IgD-negative memory B cell (primary cell): Measurements from ENCODE around the gene DNAAF6. TPM values are rescaled to one million over a fixed set of nuclear protein-coding genes. Genes with fewer than 3 reads are reported as not detected.
A peak's percentile ranks its signal among the peaks of the same experiment; 100 is the strongest.
"Not testable (repeated sequence)": the region's sequence is repeated elsewhere in the genome, so short reads cannot be mapped to it uniquely, and the experiment has no call there.

Experiments used
- H3K27ac Mint-ChIP-seq, 3 donors: one replicate each; pipeline ENCODE4 v1.8.0; 2020 to 2022; ENCODE audit warnings: mild to moderate bottlenecking in 3 of 3, mixed read lengths in 3 of 3, moderate library complexity in 1 of 3
- H3K27me3 Mint-ChIP-seq: one replicate; pipeline ENCODE4 v1.8.0; 2021; ENCODE audit warnings: mixed read lengths
- H3K36me3 Mint-ChIP-seq: one replicate; pipeline ENCODE4 v1.8.0; 2020; ENCODE audit warnings: mild to moderate bottlenecking, mixed read lengths
- H3K4me1 Mint-ChIP-seq, 3 donors: one replicate each; pipeline ENCODE4 v1.8.0; 2020 to 2022; ENCODE audit warnings: mixed read lengths in 3 of 3, mild to moderate bottlenecking in 1 of 3
- H3K4me3 Mint-ChIP-seq, 4 donors: one replicate each; pipeline ENCODE4 v1.8.0; 2020 to 2022; ENCODE audit warnings: mild to moderate bottlenecking in 4 of 4, mixed read lengths in 4 of 4, moderate library complexity in 3 of 4
- H3K9me3 Mint-ChIP-seq, 3 donors: one replicate each; pipeline ENCODE4 v1.8.0; 2020 to 2021; ENCODE audit warnings: mixed read lengths in 3 of 3, mild to moderate bottlenecking in 1 of 3
- polyA plus RNA-seq: library from polyadenylated mRNA; unstranded; fragments of 300-500 nt; fragmentation: Illumina TruSeq; gene quantifications from one replicate; pipeline ENCODE4 v1.2.3, GENCODE V29; 2021

DNAAF6 gene
- not detected for polyA plus RNA-seq

DNA sequence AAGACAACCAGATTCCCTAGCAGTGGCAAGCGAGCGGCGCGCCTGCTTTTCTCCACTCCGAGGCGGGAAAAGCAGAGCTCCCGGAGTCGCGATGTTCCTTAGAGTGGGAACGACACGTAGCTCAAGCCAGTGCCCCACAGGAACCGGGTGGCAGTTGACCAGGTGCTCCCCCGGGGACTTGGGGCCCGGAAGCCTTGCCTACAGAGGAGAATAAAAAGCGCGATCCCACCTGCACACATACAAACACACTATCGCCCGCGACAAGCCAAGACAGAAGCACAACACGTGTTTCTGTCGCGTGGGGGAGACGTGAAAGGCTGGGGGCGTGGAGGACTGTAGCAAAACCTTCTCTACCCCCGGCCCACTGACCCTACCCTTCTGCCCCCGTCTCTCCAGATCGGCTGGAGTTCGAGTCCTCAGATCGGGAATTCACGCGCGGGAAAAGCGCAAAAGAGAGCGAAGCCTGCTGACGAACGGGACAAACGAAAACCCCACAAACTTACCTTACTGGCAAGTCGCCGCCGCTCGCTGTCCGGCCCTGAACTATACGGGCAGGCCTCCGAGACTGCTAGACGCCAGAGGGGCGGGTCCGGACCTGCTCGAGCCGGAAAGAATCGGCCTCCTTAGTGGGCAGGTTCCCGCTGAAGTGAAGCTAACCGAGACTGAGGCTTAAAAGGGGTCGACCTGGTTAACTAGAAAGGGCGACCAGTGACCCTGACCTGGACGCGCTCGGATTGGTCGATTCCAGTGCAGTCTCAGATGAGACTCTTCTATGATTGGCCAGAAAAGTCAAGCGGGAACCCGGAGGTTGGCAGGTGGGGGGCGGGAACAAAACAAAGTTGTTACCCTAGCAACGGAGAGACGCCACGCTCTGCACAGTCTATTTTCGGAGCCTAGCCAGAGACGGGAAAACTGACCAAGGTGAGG is at the start of gene DNAAF6, which contains the start of gene NUP62CL:
TSS of gene DNAAF6 (plus strand) at position 842 of the 927 bp plus-strand sequence. CDS start 6,265 bp downstream, outside the sequence.
TSS of gene NUP62CL (minus strand) at position 664 of the 927 bp plus-strand sequence. CDS start 31,287 bp downstream, outside the sequence.
- Mint-ChIP-seq H3K27ac (peak within 1 kb of the TSS; percentile 76 to 97 (median 93)), H3K9me3 (peaks cover 0 to 3% (median 0%) of the 10 kb centered on the region in 3 donors), H3K4me1 (peaks cover 0 to 8% (median 4%) of the 10 kb centered on the region in 3 donors), H3K36me3 (no peaks in the 10 kb centered on the region), H3K4me3 (peak within 1 kb of the TSS; percentile 85 to 96 (median 94)), H3K27me3 (peaks cover 2% of the 10 kb centered on the region)

GRCh38 chrX:107157618-107158017 is 48.8 kb upstream of the DNAAF6 start:
- H3K9me3 Mint-ChIP-seq, H3K4me1 Mint-ChIP-seq, H3K27ac Mint-ChIP-seq, H3K4me3 Mint-ChIP-seq, H3K27me3 Mint-ChIP-seq, H3K36me3 Mint-ChIP-seq: not testable (repeated sequence)

GRCh38 chrX:107167163-107167921 is 39.1 kb upstream of the DNAAF6 start:
- H3K4me1 Mint-ChIP-seq: no peaks in the 10 kb centered on the region
- H3K9me3 Mint-ChIP-seq: no peaks in the 10 kb centered on the region
- H3K4me3 Mint-ChIP-seq: no peak overlapping the region
- H3K36me3 Mint-ChIP-seq: no peaks in the 10 kb centered on the region
- peaks cover 1% of the 10 kb centered on the region for H3K27me3 Mint-ChIP-seq
- no peak overlapping the region for H3K27ac Mint-ChIP-seq

GRCh38 chrX:107168257-107168656 is 38.2 kb upstream of the DNAAF6 start:
- no peaks in the 10 kb centered on the region for H3K4me1 Mint-ChIP-seq
- H3K27me3 Mint-ChIP-seq: peaks cover 1% of the 10 kb centered on the region
- no peaks in the 10 kb centered on the region for H3K36me3 Mint-ChIP-seq
- H3K27ac Mint-ChIP-seq: no peak overlapping the region
- H3K4me3 Mint-ChIP-seq: no peak overlapping the region
- H3K9me3 Mint-ChIP-seq: no peaks in the 10 kb centered on the region

DNA sequence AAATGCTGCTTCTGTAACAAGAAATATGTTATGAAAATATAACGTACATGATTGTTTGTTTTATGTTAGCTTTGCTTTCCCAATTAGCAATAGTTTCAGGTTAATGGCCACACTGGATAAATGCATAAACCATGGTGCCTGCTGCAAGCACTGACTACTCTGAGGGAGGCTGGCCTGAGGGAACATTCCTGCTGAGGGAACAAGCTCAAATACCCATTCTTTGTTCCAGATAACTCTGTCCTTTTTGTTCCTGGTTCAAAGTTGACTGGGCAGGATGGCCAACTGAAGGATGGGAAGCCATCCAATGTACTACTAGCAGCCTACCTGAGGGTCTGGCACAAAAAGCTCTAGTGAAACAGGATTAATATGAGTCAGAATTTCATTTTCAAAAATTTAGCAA is 37.7 kb upstream of the DNAAF6 start:
- Mint-ChIP-seq H3K4me3 (no peak overlapping the region), H3K27ac (no peak overlapping the region), H3K4me1 (no peaks in the 10 kb centered on the region), H3K9me3 (no peaks in the 10 kb centered on the region), H3K27me3 (peaks cover 1% of the 10 kb centered on the region), H3K36me3 (no peaks in the 10 kb centered on the region)

DNA sequence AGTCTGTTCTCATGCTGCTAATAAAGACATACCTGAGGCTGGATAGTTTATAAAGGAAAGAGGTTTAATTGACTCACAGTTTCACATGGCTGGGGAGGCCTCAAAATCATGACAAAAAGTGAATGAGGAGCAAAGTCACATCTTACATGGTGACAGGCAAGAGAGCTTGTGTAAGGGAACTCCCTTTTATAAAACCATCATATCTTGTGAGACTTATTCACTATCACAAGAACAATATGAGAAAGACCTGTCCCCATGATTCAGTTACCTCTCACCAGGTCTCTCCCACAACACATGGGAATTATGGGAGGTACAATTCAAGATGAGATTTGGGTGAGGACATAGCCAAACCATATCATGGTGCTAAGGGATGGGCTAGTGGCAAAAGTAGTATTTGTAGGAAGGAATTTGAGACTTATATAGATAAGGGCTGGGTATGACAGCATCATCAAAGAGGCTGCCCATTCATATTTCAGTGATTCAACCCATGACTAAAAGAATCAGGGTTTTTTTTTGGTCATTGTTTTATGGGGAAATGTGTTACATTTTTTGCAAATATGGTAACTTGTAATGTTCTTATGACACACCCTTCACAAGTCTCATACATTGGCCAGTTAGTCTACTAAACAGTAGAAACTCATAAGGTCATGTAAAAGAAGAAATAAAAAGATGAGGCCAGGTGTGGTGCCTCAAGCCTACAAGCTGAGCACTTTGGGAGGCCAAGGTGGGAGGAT is 34.9 kb upstream of the DNAAF6 start:
- H3K36me3 Mint-ChIP-seq: peaks cover 3% of the 10 kb centered on the region
- H3K27ac Mint-ChIP-seq: no peak overlapping the region
- no peaks in the 10 kb centered on the region for H3K9me3 Mint-ChIP-seq
- H3K4me1 Mint-ChIP-seq: no peaks in the 10 kb centered on the region
- peaks cover 1% of the 10 kb centered on the region for H3K27me3 Mint-ChIP-seq
- H3K4me3 Mint-ChIP-seq: no peak overlapping the region

- no peaks in the 10 kb centered on the region for H3K4me1 Mint-ChIP-seq
- peaks cover 4% of the 10 kb centered on the region for H3K27me3 Mint-ChIP-seq
- no peak overlapping the region for H3K27ac Mint-ChIP-seq
- H3K36me3 Mint-ChIP-seq: no peaks in the 10 kb centered on the region
- no peak overlapping the region for H3K4me3 Mint-ChIP-seq
- H3K9me3 Mint-ChIP-seq: no peaks in the 10 kb centered on the region
These were observed 9.1 kb upstream of the DNAAF6 start for GRCh38 chrX:107197319-107197718.

GRCh38 chrX:107198074-107198473 is 8.3 kb upstream of the DNAAF6 start:
- not testable (repeated sequence) for H3K9me3 Mint-ChIP-seq, H3K4me1 Mint-ChIP-seq, H3K27me3 Mint-ChIP-seq, H3K36me3 Mint-ChIP-seq, H3K4me3 Mint-ChIP-seq, H3K27ac Mint-ChIP-seq

GRCh38 chrX:107199491-107199890 is 6.9 kb upstream of the DNAAF6 start:
- no peaks in the 10 kb centered on the region for H3K36me3 Mint-ChIP-seq

GRCh38 chrX:107204068-107204605 is 2.3 kb upstream of the DNAAF6 start:
- Mint-ChIP-seq H3K4me3 (no peak overlapping the region), H3K36me3 (no peaks in the 10 kb centered on the region), H3K4me1 (peaks cover 0 to 8% (median 4%) of the 10 kb centered on the region in 3 donors), H3K27me3 (peaks cover 2% of the 10 kb centered on the region), H3K27ac (no peak overlapping the region), H3K9me3 (peaks cover 0 to 3% (median 0%) of the 10 kb centered on the region in 3 donors)

More at GRCh38 chrX:107199491-107199890, 6.9 kb upstream of the DNAAF6 start:
- no peaks in the 10 kb centered on the region for H3K9me3 Mint-ChIP-seq
- H3K4me3 Mint-ChIP-seq: no peak overlapping the region
- no peak overlapping the region for H3K27ac Mint-ChIP-seq
- H3K27me3 Mint-ChIP-seq: peaks cover 2% of the 10 kb centered on the region
- no peaks in the 10 kb centered on the region for H3K4me1 Mint-ChIP-seq

DNA sequence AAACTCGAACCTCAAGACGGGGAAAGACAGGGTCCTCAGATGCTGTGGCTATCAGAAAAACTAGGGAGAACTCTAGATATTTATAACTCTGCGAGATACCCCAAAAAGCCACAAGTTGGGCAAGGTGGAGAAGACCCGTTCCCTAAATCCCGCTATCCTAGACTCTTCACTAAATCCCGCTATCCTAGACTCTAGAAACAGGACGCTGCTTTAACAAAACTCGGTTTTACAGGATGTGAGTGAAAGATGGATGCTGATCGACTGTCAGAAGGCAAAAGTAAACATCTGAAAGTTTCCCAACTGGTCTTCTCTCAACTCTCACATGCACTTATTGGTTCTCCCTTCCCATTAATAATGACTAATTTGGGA is 270 bp downstream of the DNAAF6 start:
- peak overlapping the region; percentile 76 to 97 (median 93) for H3K27ac Mint-ChIP-seq
- H3K36me3 Mint-ChIP-seq: no peaks in the 10 kb centered on the region
- H3K4me1 Mint-ChIP-seq: peaks cover 0 to 8% (median 4%) of the 10 kb centered on the region in 3 donors
- H3K4me3 Mint-ChIP-seq: peak overlapping the region; percentile 85 to 96 (median 94)
- peaks cover 2% of the 10 kb centered on the region for H3K27me3 Mint-ChIP-seq
- H3K9me3 Mint-ChIP-seq: peaks cover 0 to 3% (median 0%) of the 10 kb centered on the region in 3 donors

GRCh38 chrX:107207089-107207488 is 678 bp downstream of the DNAAF6 start:
- Mint-ChIP-seq H3K9me3 (peaks cover 0 to 3% (median 0%) of the 10 kb centered on the region in 3 donors), H3K36me3 (no peaks in the 10 kb centered on the region), H3K27ac (peak overlapping the region in 1 of 3 donors; percentile 97), H3K4me3 (peak overlapping the region in 3 of 4 donors; percentile 21 to 96 (median 37)), H3K4me1 (peaks cover 0 to 8% (median 4%) of the 10 kb centered on the region in 3 donors), H3K27me3 (peaks cover 2% of the 10 kb centered on the region)

DNA sequence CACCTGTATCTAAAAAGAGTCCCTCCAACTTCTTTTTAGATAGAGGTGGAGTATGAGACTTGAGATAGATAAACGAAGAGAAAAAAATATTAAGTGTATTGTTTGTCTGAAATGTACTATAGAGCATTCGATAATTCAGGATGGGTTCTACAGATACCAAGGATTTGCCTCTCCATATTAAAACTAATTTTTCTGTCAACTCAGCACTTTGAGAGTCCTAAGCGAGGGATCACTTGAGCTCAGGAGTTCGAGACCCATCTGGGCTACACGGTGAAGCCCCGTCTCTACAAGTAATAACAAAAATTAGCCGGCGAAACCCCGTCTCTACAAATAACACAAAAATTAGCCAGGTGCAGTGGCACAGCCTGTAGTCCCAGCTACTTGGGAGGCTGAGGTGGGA is 1.5 kb downstream of the DNAAF6 start:
- peak overlapping the region in 1 of 4 donors; percentile 39 for H3K4me3 Mint-ChIP-seq

GRCh38 chrX:107213477-107213876 is 7.1 kb downstream of the DNAAF6 start:
- Mint-ChIP-seq H3K27me3 (peaks cover 6% of the 10 kb centered on the region), H3K4me1 (no peaks in the 10 kb centered on the region), H3K36me3 (no peaks in the 10 kb centered on the region), H3K4me3 (no peak overlapping the region), H3K9me3 (no peaks in the 10 kb centered on the region), H3K27ac (no peak overlapping the region)

More for the DNA sequence above, 1.5 kb downstream of the DNAAF6 start:
- Mint-ChIP-seq H3K4me1 (peaks cover 0 to 8% (median 4%) of the 10 kb centered on the region in 3 donors), H3K27me3 (peaks cover 2% of the 10 kb centered on the region), H3K9me3 (peaks cover 0 to 3% (median 0%) of the 10 kb centered on the region in 3 donors), H3K36me3 (no peaks in the 10 kb centered on the region), H3K27ac (peak overlapping the region in 1 of 3 donors; percentile 80)
